ENCODE results near the gene FMO2.

Gene FMO2

GRCh38 chr1:171166361-171166760, 18.7 kb upstream of the FMO2 start:
- Mint-ChIP-seq H3K27ac (peak overlapping the region in 1 of 3 experiments; percentile 55), H3K36me3 (ENCODE audit: low read depth) (no peaks in the 10 kb centered on the region), H3K27me3 (ENCODE audit: low read depth) (no peaks in the 10 kb centered on the region), H3K4me3 (no peak overlapping the region), H3K4me1 (peaks cover 3% of the 10 kb centered on the region), H3K9me3 (no peaks in the 10 kb centered on the region)
- TF ChIP-seq CTCF (IDR thresholded peaks at IDR 0.05; ENCODE audit: unreplicated experiment in 3 of 3): no peak

- Mint-ChIP-seq H3K36me3 (ENCODE audit: low read depth) (no peaks in the 10 kb centered on the region), H3K27ac (no peak overlapping the region), H3K9me3 (no peaks in the 10 kb centered on the region), H3K27me3 (ENCODE audit: low read depth) (no peaks in the 10 kb centered on the region), H3K4me3 (no peak overlapping the region), H3K4me1 (no peaks in the 10 kb centered on the region)
- TF ChIP-seq CTCF (IDR thresholded peaks at IDR 0.05; ENCODE audit: unreplicated experiment in 3 of 3): no peak
Observed at GRCh38 chr1:171167785-171168184, 17.3 kb upstream of the FMO2 start.

- no peak overlapping the region for H3K27ac Mint-ChIP-seq
- H3K9me3 Mint-ChIP-seq: no peaks in the 10 kb centered on the region
- no peaks in the 10 kb centered on the region for H3K4me1 Mint-ChIP-seq
- no peak for TF ChIP-seq CTCF (IDR thresholded peaks at IDR 0.05; ENCODE audit: unreplicated experiment in 3 of 3)
- no peaks in the 10 kb centered on the region for H3K36me3 Mint-ChIP-seq (ENCODE audit: low read depth)
- no peaks in the 10 kb centered on the region for H3K27me3 Mint-ChIP-seq (ENCODE audit: low read depth)
- H3K4me3 Mint-ChIP-seq: no peak overlapping the region
Observed at GRCh38 chr1:171172471-171172870, 12.6 kb upstream of the FMO2 start.

- Mint-ChIP-seq H3K36me3 (ENCODE audit: low read depth) (no peaks in the 10 kb centered on the region), H3K9me3 (no peaks in the 10 kb centered on the region), H3K4me3 (no peak overlapping the region), H3K4me1 (no peaks in the 10 kb centered on the region), H3K27me3 (ENCODE audit: low read depth) (no peaks in the 10 kb centered on the region), H3K27ac (no peak overlapping the region)
- no peak for TF ChIP-seq CTCF (IDR thresholded peaks at IDR 0.05; ENCODE audit: unreplicated experiment in 3 of 3)
Observed at GRCh38 chr1:171173069-171173468, 12.0 kb upstream of the FMO2 start.

- no peaks in the 10 kb centered on the region for H3K36me3 Mint-ChIP-seq (ENCODE audit: low read depth)
- H3K9me3 Mint-ChIP-seq: no peaks in the 10 kb centered on the region
- H3K4me1 Mint-ChIP-seq: no peaks in the 10 kb centered on the region
- peak overlapping the region in 2 of 3 experiments; percentile 18 to 19 for H3K27ac Mint-ChIP-seq
- no peak overlapping the region for H3K4me3 Mint-ChIP-seq
- H3K27me3 Mint-ChIP-seq (ENCODE audit: low read depth): no peaks in the 10 kb centered on the region
- TF ChIP-seq CTCF (IDR thresholded peaks at IDR 0.05; ENCODE audit: unreplicated experiment in 3 of 3): peak in 1 of 3 experiments; percentile 7
Observed at GRCh38 chr1:171174560-171175294, 10.4 kb upstream of the FMO2 start.

GRCh38 chr1:171177261-171177660, 7.8 kb upstream of the FMO2 start:
- H3K27me3 Mint-ChIP-seq (ENCODE audit: low read depth): no peaks in the 10 kb centered on the region
- no peak for TF ChIP-seq CTCF (IDR thresholded peaks at IDR 0.05; ENCODE audit: unreplicated experiment in 3 of 3)
- H3K4me1 Mint-ChIP-seq: peaks cover 12% of the 10 kb centered on the region
- H3K27ac Mint-ChIP-seq: no peak overlapping the region
- H3K36me3 Mint-ChIP-seq (ENCODE audit: low read depth): no peaks in the 10 kb centered on the region
- H3K9me3 Mint-ChIP-seq: no peaks in the 10 kb centered on the region
- no peak overlapping the region for H3K4me3 Mint-ChIP-seq
